ENCODE results near the gene SZT2. TPM values are rescaled to one million over a fixed set of nuclear protein-coding genes. Genes with fewer than 3 reads are reported as not detected.
A peak's percentile ranks its signal among the peaks of the same experiment; 100 is the strongest.

The SZT2 gene
- total and polyA plus RNA-seq, 2 experiments from 2014 or later: 14.8 to 18.8 TPM

DNA sequence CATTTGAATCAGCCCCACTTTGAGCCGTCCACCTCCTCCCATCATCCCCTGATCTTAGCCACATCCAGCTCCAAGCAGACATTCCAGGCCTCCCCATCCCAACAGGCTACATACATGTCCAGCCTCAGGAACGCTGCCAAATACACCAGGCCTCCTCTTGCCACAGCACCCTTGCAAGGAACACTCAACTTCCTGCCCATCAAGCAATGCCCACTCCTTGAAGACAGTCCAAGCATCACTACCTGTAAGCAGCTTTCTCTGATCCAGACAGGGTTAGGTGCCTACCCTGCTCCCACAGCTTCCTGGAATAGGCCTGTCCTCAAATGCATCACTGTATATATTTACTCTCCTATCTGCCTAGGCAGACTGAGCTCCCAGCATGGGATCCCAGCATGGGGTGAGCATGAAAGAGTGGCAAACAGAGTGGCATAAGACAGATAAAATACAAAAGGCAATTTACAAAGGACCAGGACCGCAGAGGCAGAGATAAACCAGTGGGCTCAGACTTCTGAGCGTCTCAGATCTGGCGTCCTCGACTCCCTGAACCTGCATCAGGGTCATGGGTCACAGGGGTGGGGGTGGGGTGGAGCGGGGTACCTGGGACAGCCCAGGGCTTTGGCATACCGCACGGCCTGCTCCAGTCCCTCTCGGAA is 63.2 kb downstream of the SZT2 start:
- Histone ChIP-seq H3K4me1 (ENCODE audit: insufficient read depth) (peaks cover 11% of the 10 kb centered on the region), H4K20me1 (ENCODE audit: insufficient read depth, poor library complexity, severe bottlenecking) (no peaks in the 10 kb centered on the region), H3K9me2 (replicated peaks; ENCODE audit: insufficient read depth) (no peaks in the 10 kb centered on the region), H3K4me2 (peak overlapping the region; percentile 75), H3K4me3 (peak overlapping the region; percentile 39), H3K36me3 (replicated peaks; ENCODE audit: insufficient read depth, low read depth) (no peaks in the 10 kb centered on the region), H3K9me3 (ENCODE audit: low read depth) (no peaks in the 10 kb centered on the region), H3K27me3 (no peaks in the 10 kb centered on the region), H3K79me2 (no peaks in the 10 kb centered on the region), H2AFZ (peak overlapping the region; percentile 41), H3K27ac (peak overlapping the region; percentile 89)
- TF ChIP-seq, protein P1, sequence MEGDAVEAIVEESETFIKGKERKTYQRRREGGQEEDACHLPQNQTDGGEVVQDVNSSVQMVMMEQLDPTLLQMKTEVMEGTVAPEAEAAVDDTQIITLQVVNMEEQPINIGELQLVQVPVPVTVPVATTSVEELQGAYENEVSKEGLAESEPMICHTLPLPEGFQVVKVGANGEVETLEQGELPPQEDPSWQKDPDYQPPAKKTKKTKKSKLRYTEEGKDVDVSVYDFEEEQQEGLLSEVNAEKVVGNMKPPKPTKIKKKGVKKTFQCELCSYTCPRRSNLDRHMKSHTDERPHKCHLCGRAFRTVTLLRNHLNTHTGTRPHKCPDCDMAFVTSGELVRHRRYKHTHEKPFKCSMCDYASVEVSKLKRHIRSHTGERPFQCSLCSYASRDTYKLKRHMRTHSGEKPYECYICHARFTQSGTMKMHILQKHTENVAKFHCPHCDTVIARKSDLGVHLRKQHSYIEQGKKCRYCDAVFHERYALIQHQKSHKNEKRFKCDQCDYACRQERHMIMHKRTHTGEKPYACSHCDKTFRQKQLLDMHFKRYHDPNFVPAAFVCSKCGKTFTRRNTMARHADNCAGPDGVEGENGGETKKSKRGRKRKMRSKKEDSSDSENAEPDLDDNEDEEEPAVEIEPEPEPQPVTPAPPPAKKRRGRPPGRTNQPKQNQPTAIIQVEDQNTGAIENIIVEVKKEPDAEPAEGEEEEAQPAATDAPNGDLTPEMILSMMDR (IDR thresholded peaks at IDR 0.05; ENCODE audit: poor library complexity): no peak
- TF ChIP-seq EZH2phosphoT487 (IDR thresholded peaks at IDR 0.05; ENCODE audit: low read depth, severe bottlenecking, unreplicated experiment): no peak
- no peak for TF ChIP-seq EZH2 (IDR thresholded peaks at IDR 0.05; ENCODE audit: borderline replicate concordance)
- WGBS (ENCODE audit: low lambda C conversion rate, missing lambda C conversion rate): 31% methylated on average over 6 of the region's 10 CpGs
- peak; percentile 39 for DNase-seq (ENCODE audit: low spot score)

DNA sequence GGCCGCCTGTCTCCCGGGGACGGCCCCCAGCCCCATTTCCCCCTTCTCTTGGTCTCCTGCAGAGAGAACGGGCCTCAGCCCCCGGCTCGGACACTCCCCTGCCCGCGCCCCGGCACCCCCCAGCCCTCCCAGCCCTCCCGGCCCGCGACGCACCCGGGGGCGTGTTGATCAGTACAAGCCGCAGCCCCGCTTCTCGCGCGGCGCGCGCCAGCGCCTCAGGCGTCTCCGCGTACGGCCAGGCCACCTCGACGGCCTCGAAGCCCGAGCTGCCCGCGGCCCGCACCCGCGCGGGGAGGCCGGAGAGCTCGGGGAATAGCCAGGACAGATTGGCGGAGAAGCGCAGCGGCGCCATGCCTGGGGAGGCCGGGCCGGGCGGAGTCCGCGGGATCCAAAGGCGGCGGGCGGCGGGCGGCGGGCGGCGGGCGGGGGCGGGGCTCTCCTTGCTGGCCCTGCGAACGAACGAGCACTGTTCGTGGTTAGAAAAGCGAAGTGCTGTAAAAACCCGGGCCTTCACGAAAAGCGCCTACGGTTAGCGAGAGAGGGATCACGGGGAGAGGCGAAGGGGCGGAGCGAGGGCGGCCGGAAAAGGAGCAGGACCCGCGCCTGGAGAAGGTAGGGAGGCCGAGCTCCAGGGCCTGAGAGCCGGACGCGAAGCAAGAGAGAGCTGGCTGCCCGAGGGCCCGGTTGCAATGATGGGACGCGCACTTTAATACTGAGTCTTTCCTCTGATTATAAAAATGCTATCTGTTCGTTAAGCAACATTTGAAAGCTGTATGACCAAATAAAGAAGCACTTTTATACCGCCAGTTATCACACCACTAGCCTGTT is 64.0 kb downstream of the SZT2 start, which contains the start of gene HYI:
TSS of gene HYI (minus strand) at position 490 of the 828 bp plus-strand sequence. CDS start at position 352, 138 bp downstream.
- Histone ChIP-seq H4K20me1 (ENCODE audit: insufficient read depth, poor library complexity, severe bottlenecking) (no peaks in the 10 kb centered on the region), H2AFZ (peak within 1 kb of the TSS; percentile 61), H3K27me3 (no peaks in the 10 kb centered on the region), H3K9me2 (replicated peaks; ENCODE audit: insufficient read depth) (no peaks in the 10 kb centered on the region), H3K4me1 (ENCODE audit: insufficient read depth) (peaks cover 11% of the 10 kb centered on the region), H3K36me3 (replicated peaks; ENCODE audit: insufficient read depth, low read depth) (no peaks in the 10 kb centered on the region), H3K79me2 (no peaks in the 10 kb centered on the region), H3K27ac (peak within 1 kb of the TSS; percentile 89), H3K9me3 (ENCODE audit: low read depth) (no peaks in the 10 kb centered on the region), H3K4me3 (peak within 1 kb of the TSS; percentile 39), H3K4me2 (peak within 1 kb of the TSS; percentile 75)
- DNase-seq (ENCODE audit: low spot score): peak; percentile 92
- TF ChIP-seq EZH2 (IDR thresholded peaks at IDR 0.05; ENCODE audit: borderline replicate concordance) (no peak), EZH2phosphoT487 (IDR thresholded peaks at IDR 0.05; ENCODE audit: low read depth, severe bottlenecking, unreplicated experiment) (no peak)
- TF ChIP-seq, protein P1 (IDR thresholded peaks at IDR 0.05; ENCODE audit: poor library complexity): no peak
- 1% methylated on average over 45 of the region's 87 CpGs for WGBS (ENCODE audit: low lambda C conversion rate, missing lambda C conversion rate)

DNA sequence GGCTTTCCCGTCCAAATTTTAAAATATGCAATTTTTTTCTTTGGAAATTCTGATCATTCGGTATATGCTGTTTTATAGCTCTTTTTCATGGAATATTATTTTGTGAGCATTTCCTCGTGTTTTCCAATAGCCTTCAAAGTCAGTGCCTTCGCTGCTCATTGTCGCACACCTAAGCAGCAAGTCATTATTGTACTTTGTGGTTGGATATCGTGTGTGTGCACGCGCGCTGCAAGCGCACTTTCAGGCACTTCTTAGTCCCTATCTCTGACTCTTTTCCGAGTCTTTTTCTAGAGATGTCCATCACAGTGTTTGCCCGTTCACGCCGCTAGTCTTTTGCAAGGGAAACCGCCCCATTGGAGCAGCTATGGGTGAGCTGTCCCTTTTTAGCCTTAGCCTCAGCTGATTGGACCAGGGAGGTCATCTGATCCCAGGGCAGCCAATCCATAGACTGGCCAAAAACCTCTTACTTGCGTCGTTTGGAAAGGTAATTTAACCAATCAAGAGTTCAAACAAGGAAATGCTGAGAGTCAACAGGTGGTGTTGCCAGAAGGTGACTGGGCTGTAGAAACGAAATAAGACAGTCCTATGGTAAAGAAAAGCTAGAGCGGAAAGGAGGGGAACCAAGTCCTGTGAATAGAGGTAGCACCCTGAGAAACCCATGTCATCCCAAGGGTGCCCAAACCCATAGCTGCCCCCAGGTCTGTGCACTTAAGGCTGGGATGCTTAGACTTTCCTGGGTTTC is 64.7 kb downstream of the SZT2 start:
- H3K9me2 ChIP-seq (replicated peaks; ENCODE audit: insufficient read depth): no peaks in the 10 kb centered on the region
- no peaks in the 10 kb centered on the region for H3K9me3 ChIP-seq (ENCODE audit: low read depth)
- H4K20me1 ChIP-seq (ENCODE audit: insufficient read depth, poor library complexity, severe bottlenecking): no peaks in the 10 kb centered on the region
- peak overlapping the region; percentile 20 for H3K4me3 ChIP-seq
- DNase-seq (ENCODE audit: low spot score): peak; percentile 76
- H3K36me3 ChIP-seq (replicated peaks; ENCODE audit: insufficient read depth, low read depth): no peaks in the 10 kb centered on the region
- H3K4me2 ChIP-seq: peak overlapping the region; percentile 75
- no peaks in the 10 kb centered on the region for H3K79me2 ChIP-seq
- peak overlapping the region; percentile 89 for H3K27ac ChIP-seq
- peak overlapping the region; percentile 61 for H2AFZ ChIP-seq
- no peaks in the 10 kb centered on the region for H3K27me3 ChIP-seq
- H3K4me1 ChIP-seq (ENCODE audit: insufficient read depth): peaks cover 11% of the 10 kb centered on the region
- 38% methylated on average over 19 of the region's 19 CpGs for WGBS (ENCODE audit: low lambda C conversion rate, missing lambda C conversion rate)
- no peak for TF ChIP-seq EZH2 (IDR thresholded peaks at IDR 0.05; ENCODE audit: borderline replicate concordance)
- TF ChIP-seq, protein P1 (IDR thresholded peaks at IDR 0.05; ENCODE audit: poor library complexity): no peak
- TF ChIP-seq EZH2phosphoT487 (IDR thresholded peaks at IDR 0.05; ENCODE audit: low read depth, severe bottlenecking, unreplicated experiment): no peak
